ENCODE measurements around the gene MYLK.

MYLK gene

GRCh38 chr3:123767564-123768292, 116.4 kb downstream of the MYLK start:
- DNase-seq, result no peak

- no peak for DNase-seq
These were observed 117.1 kb downstream of the MYLK start for GRCh38 chr3:123767009-123767372.

GRCh38 chr3:123766193-123767008, 117.7 kb downstream of the MYLK start:
- no peak for DNase-seq

GRCh38 chr3:123765475-123766128, 118.5 kb downstream of the MYLK start:
- DNase-seq, result no peak

GRCh38 chr3:123764647-123765046, 119.5 kb downstream of the MYLK start:
- no peak for DNase-seq

- DNase-seq, result no peak
These were observed 121.3 kb downstream of the MYLK start for GRCh38 chr3:123762805-123763204.

GRCh38 chr3:123760817-123761216, 123.3 kb downstream of the MYLK start:
- DNase-seq, result no peak

GRCh38 chr3:123759871-123760270, 124.3 kb downstream of the MYLK start:
- no peak for DNase-seq

- DNase-seq, result peak; percentile 52
These were observed 124.8 kb downstream of the MYLK start for GRCh38 chr3:123759311-123759710.

GRCh38 chr3:123758081-123758564, 126.0 kb downstream of the MYLK start:
- peak; percentile 60 for DNase-seq

GRCh38 chr3:123757281-123757940, 126.7 kb downstream of the MYLK start:
- no peak for DNase-seq

- no peak for DNase-seq
These were observed 128.6 kb downstream of the MYLK start for GRCh38 chr3:123755501-123755900.

- DNase-seq, result no peak
These were observed 129.0 kb downstream of the MYLK start for GRCh38 chr3:123755085-123755484.

- no peak for DNase-seq
These were observed 130.8 kb downstream of the MYLK start for GRCh38 chr3:123753286-123753685.

GRCh38 chr3:123752228-123752627, 131.9 kb downstream of the MYLK start:
- DNase-seq, result no peak

- no peak for DNase-seq
These were observed 132.7 kb downstream of the MYLK start for GRCh38 chr3:123751433-123751832.

- no peak for DNase-seq
These were observed 133.3 kb downstream of the MYLK start for GRCh38 chr3:123750659-123751420.

- no peak for DNase-seq
These were observed 133.9 kb downstream of the MYLK start for GRCh38 chr3:123750209-123750608.

- no peak for DNase-seq
These were observed 134.4 kb downstream of the MYLK start for GRCh38 chr3:123749711-123750110.

- no peak for DNase-seq
These were observed 138.8 kb downstream of the MYLK start for GRCh38 chr3:123745184-123745855.

- no peak for DNase-seq
These were observed 140.1 kb downstream of the MYLK start for GRCh38 chr3:123744064-123744463.

GRCh38 chr3:123743121-123743520, 141.0 kb downstream of the MYLK start:
- DNase-seq, result no peak

Measured in NCI-H446 treated with DMSO at 0.1 percent for 48 hours (cell line).